ENCODE results near the gene BBS1. TPM values are rescaled to one million over a fixed set of nuclear protein-coding genes. Genes with fewer than 3 reads are reported as not detected.
"Not testable (repeated sequence)": the region's sequence is repeated elsewhere in the genome, so short reads cannot be mapped to it uniquely, and the experiment has no call there.

BBS1 gene
- total RNA-seq (2014; rRNA removed; shearing (Covaris generic)), result 42.5 and 55.8 TPM in 2 replicates

DNA sequence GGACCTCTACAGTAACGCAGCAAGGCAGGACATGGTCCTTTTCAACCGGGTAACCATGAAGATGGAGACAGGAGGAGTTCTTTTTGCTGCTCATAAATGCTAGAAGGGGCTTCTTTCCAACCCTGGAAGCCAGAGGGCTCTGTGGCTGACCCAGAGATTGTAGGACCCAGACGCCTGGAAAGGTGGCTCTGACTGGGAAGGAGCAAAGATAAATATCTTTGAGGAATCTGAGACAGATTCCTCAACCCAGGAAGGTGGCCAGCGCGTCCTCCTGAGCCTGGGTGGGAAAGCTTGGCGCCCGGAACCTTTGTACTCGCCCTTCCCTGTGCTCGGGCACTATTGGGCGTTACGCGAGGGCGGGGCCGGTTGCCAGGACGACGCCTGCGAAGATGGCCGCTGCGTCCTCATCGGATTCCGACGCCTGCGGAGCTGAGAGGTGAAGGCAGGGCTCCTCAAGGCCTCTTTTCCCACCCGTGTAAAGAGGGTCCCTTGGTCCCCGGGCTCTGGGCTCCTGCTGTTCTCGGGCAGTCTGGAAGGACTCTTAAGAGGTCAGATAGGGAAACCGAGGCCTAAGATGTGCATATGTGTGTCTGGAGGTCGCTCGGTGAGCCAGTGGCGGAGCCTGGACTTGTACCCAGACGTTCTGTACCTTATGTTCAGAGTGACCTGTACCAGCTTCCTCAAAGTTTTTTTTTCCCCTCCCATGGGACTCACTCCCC is at the start of gene BBS1:
TSS of gene BBS1 (plus strand) at position 365 of the 719 bp plus-strand sequence. CDS start at position 390, 25 bp downstream.
- in situ Hi-C loops (cut with HindIII; ENCODE audit: low sequenced_read_pairs), result no loop called here
- DNase-seq (ENCODE audit: low spot score), result peak; percentile 85

DNA sequence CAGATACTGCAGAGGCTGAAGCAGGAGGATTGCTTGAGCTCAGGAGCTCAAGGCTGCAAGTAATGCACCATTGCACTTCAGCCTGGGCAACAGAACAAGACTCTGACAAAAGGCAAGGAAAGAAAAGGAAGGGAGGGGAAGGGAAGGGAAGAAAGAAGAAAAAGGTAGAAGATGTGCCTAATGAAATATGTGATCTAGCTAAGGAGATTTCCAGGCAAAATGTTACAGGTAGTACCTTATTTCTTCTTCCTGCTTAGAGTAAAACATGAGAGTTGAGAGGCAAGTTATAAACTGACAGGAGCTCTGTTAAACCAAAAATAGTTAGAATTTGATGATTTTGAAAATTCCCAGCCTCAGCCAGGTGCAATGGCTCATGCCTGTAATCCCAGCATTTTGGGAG is 48.4 kb upstream of the BBS1 start:
- no peak for DNase-seq (ENCODE audit: low spot score)
- in situ Hi-C loops (cut with HindIII; ENCODE audit: low sequenced_read_pairs), result no loop called here

- in situ Hi-C loops (cut with HindIII; ENCODE audit: low sequenced_read_pairs), result no loop called here
- no peak for DNase-seq (ENCODE audit: low spot score)
Measured at GRCh38 chr11:66462911-66463310, 47.5 kb upstream of the BBS1 start.

GRCh38 chr11:66464116-66464515 is 46.3 kb upstream of the BBS1 start:
- DNase-seq (ENCODE audit: low spot score); in situ Hi-C loops (cut with HindIII; ENCODE audit: low sequenced_read_pairs): not testable (repeated sequence)

GRCh38 chr11:66464916-66465315 is 45.5 kb upstream of the BBS1 start:
- in situ Hi-C loops (cut with HindIII; ENCODE audit: low sequenced_read_pairs), result no loop called here
- no peak for DNase-seq (ENCODE audit: low spot score)

DNA sequence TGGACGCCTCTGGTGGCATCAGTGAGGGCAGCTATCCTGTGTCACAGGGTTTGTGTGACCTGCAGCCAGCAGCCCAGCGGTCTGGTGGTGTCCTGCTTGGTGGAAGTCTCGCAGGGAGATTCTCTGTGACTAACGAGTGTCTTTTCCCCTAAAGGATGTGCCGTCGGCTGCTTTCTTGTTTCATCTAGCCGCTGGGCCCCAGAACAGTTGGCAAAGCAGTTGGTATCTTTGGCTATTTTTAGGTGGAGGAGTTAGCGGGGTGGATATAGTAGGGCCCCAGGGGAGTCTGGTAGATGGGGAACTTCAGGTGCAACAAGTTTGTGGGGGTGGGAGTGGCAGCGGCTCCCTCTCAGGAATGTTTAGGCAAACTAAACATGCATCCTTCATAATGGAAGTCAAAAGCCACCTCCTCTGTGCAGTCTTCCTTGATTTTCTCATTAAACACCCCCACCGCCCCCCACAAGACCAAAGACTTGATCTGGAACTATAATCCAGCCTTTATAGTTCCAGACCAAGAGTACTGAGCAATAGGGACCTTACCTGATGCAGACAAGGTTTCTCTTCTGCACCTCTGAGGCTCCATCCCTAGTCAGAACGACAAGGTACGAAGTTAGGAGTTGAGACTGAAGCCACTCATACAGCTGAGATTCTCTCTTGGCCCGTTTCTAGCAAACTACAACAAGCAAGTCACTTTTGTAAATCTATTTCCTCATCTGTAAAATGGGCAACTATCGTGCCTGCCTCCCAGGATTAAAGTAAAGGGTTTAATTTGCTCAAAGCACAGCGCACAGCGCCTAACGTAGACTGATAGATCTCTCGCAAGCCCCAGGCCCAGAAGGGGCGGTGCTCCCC is 44.8 kb upstream of the BBS1 start:
- peak; percentile 31 for DNase-seq (ENCODE audit: low spot score)
- in situ Hi-C loops (cut with HindIII; ENCODE audit: low sequenced_read_pairs), result no loop called here

DNA sequence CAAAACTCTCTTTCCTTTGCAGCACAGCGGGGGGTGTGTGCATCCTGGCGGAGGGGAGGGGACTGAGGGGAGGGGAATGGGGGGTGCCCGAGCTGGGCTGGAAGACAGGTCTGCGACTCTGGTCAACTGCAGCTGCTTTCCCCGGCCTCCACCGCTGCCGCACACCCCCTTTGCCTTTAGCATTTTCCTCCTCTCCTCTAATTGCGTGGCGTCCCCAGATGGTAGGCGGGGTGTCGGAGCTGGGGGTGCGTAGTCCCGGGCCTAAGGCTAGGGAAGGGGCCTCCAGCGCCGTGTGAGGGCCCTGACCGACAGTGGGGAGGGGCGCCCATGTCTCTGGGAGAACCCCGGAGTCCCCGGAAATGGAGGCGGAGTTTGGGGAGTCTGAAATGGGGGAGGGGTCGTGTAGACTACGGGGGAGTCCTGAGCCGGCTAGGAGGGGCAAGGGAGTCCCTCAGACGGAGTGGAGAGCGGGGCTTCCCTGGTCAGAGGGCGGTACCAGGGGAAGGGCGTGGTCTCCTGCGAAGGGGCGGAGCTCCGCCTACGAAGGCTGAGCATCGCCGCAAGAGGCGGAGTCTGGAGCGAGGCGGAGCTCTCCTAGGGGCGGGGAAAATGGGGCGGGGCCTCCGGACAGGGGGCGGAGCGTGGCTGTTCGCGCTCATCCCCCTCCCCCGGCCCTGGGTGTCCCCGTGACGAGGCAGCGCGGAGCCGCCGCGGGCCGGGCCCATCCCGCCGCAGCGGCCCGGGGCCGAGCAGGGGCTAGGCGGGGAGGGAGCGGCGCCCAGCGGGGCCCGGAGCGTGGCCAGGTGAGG is 44.0 kb upstream of the BBS1 start, which contains the start of gene PELI3:
TSS of gene PELI3 (plus strand) at position 681 of the 809 bp plus-strand sequence. CDS start 1,224 bp downstream, outside the sequence.
- DNase-seq (ENCODE audit: low spot score), result peak; percentile 95
- in situ Hi-C loops (cut with HindIII; ENCODE audit: low sequenced_read_pairs), result no loop called here

DNA sequence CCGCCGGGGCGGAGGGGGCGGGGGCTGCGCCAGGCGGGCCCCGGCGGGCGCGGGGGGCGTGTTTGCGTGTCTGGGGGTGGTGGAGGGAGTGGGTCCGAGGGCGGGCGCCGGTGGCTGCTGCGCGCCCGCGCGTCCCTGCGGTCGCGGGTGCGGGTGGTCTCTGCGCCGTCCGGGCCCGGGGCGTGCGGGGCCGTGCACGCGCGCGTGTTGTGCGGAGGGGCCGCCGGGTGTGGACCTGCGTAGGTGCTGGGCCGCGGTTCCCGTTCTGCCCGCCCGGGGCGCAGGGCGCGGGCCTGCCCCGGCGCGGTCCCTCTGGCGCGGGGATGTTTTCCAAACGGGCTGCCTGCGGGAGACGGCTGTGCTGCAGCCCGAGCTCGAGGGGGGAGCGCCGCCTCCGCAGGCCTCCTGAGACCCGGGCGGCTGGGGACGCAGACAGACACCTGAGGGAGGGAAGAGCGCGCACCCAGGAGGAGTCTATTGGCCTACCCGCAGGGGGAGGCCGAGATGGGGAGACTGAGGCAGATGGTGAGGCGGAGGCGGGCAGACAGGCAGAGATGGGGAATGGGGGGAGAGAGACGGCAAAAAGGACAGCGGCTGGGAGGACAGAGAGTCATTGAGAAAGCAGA is 43.3 kb upstream of the BBS1 start:
- in situ Hi-C loops (cut with HindIII; ENCODE audit: low sequenced_read_pairs), result no loop called here
- peak; percentile 25 for DNase-seq (ENCODE audit: low spot score)

GRCh38 chr11:66467756-66468155 is 42.7 kb upstream of the BBS1 start:
- peak; percentile 19 for DNase-seq (ENCODE audit: low spot score)

DNA sequence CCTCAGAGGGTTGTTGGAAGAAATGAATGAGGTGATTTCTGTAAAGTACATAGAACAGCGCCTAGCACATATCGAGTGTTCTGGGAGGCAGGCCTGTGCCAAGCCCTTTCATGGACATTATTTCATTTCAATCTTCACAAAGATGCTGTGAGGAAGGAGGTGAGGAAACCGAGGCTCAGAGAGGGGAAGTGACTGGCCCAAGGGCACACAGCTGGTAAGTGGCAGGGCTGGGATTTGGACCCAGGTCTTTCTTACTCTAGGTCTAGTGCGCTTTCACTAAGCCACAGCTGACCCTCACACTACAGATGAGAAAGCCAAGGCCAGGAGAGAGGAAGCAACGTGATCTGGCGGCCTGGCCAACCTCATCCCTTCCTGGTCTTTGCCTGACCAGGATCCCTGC is 41.7 kb upstream of the BBS1 start:
- no peak for DNase-seq (ENCODE audit: low spot score)
- in situ Hi-C loops (cut with HindIII; ENCODE audit: low sequenced_read_pairs), result no loop called here

More at GRCh38 chr11:66467756-66468155, 42.7 kb upstream of the BBS1 start:
- in situ Hi-C loops (cut with HindIII; ENCODE audit: low sequenced_read_pairs), result no loop called here

DNA sequence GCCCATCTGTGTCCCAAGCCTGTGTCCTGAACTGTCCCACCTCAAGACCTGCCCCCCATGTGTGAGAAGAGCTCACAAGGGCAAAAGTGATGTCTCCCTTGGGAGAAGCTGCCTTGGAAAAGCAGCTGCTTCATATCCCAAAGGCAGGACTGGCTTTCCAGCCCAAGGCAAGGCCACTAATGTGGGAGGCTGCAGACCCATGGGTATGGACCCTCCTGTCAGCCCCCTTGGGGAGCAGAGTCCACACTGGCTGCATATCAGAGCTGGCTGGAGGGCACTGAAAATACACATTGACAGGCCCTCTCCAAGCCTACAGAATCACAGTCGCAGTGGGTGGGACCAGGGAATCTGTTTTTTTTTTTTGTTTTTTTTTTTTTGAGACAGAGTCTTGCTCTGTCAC is 41.0 kb upstream of the BBS1 start:
- in situ Hi-C loops (cut with HindIII; ENCODE audit: low sequenced_read_pairs), result no loop called here
- DNase-seq (ENCODE audit: low spot score), result no peak

DNA sequence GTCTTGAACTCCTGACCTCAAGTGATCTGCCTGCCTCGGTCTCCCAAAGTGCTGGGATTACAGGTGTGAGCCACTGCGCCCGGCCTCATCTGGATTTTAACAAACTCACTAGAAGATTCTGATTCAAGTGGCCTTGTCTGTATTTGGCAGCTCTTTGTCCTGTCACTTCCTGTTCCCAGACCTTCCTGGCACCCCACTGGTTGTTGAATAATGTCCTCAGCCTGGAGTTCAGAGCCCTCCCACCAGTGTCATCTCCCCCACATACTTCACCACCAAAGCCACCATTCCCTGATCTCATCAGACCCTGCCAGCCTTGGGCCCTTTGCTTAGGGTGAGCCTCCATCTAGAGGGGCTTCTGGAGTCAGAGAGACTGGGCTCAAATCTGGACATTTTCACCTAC is 40.4 kb upstream of the BBS1 start:
- no peak for DNase-seq (ENCODE audit: low spot score)
- in situ Hi-C loops (cut with HindIII; ENCODE audit: low sequenced_read_pairs), result no loop called here

DNA sequence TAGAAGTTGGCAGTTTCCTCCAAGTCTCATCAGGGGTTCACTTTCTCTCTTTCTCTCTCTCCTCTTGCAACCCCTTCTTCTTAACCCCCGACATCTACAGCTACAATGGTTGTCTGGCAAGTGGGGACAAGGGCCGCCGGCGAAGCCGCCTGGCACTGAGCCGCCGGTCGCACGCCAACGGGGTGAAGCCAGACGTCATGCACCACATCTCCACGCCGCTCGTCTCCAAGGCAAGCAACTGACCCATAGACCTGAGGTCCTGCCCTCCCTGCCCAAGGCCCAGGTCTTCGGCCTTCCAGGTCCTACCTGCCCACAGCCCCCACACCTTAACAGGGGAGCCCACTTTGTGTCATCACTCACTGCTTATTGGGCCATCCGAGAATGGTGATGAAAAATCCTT is 39.3 kb upstream of the BBS1 start:
- no peak for DNase-seq (ENCODE audit: low spot score)
- in situ Hi-C loops (cut with HindIII; ENCODE audit: low sequenced_read_pairs), result no loop called here

DNA sequence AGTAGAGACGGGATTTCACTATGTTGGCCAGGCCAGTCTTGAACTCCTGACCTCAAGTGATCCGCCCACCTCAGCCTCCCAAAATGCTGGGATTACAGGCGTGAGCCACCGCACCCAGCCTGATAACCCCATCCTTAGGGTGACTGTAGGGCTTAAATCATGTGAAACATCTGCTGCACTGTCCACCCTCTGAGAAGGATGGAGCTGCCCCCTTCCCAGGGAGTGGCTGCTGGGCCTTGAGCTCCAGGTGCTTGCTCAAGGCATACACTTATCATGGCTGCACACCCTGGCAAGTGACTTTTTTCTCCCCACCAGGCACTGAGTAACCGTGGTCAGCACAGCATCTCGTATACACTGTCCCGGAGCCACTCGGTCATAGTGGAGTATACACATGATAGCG is 38.4 kb upstream of the BBS1 start:
- no peak for DNase-seq (ENCODE audit: low spot score)
- in situ Hi-C loops (cut with HindIII; ENCODE audit: low sequenced_read_pairs), result no loop called here

- in situ Hi-C loops (cut with HindIII; ENCODE audit: low sequenced_read_pairs), result no loop called here
- no peak for DNase-seq (ENCODE audit: low spot score)
Measured at GRCh38 chr11:66473167-66473566, 37.3 kb upstream of the BBS1 start.

DNA sequence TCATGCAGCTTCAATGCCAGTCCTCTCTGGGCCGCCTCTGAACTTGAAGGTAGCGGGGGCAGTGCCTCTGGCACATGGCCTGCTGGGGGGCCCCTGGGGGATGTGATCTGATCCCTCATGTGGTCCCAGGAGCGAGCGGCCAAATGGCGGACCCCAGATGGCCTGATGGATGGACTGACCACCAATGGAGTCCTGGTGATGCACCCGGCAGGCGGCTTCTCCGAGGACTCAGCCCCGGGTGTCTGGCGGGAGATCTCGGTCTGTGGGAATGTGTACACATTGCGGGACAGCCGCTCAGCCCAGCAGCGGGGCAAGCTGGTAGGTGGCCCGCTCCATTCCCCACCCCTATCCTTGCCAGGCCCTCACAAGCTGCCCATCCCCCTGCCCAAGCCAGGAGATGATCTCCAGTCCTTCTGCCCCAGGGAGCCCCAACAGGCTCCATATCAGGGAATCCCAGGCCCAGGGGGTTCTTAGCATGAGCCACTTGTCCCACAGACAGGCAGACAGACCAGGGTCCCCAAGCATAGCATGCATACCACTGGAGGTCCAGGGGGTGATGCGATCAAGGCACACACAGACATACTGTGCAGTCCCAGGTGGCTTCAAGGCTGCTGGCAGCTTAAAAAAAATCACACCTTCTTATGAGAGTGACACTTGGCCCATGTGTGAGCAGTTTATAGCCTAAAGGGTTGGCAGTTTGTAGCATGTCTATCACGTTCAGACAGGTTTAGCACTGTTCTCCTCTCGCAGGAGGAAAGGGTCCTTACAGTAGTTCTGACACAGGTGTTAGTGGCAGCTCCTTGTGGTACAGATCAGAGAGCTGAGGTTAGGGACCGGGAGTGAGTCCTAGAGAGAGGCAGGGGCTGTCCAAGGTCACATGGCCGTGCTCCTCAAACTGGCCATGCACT is 36.6 kb upstream of the BBS1 start:
- in situ Hi-C loops (cut with HindIII; ENCODE audit: low sequenced_read_pairs), result no loop called here

GRCh38 chr11:66475349-66476172 is 34.9 kb upstream of the BBS1 start:
- no peak for DNase-seq (ENCODE audit: low spot score)
- in situ Hi-C loops (cut with HindIII; ENCODE audit: low sequenced_read_pairs), result no loop called here

More for the DNA sequence above, 36.6 kb upstream of the BBS1 start:
- DNase-seq (ENCODE audit: low spot score), result no peak
